K562 (cell line): ENCODE data around the gene ERF. TPM values are rescaled to one million over a fixed set of nuclear protein-coding genes. Genes with fewer than 3 reads are reported as not detected.

Experiments used
- CBFA2T2 ChIP-seq: fragments of 450-650 bp; conservative IDR thresholded peaks from 2 replicates; pipeline ENCODE4 v1.6.1; 2017; ENCODE audit warnings: mild to moderate bottlenecking
- KAT7 ChIP-seq: sonication (generic); formaldehyde crosslinking; IDR thresholded peaks from 2 replicates; pipeline ENCODE4 v1.8.0; 2022; ENCODE audit warnings: missing genetic modification reagents, mild to moderate bottlenecking, borderline replicate concordance
- LARP7 ChIP-seq: fragments of 450-650 bp; IDR thresholded peaks from 2 replicates; pipeline ENCODE4 v1.6.1; 2016
- MBD2 ChIP-seq: sonication (generic); IDR thresholded peaks from 2 replicates; pipeline ENCODE4 v1.6.1; 2016; ENCODE audit warnings: low read depth, borderline replicate concordance
- MYNN ChIP-seq, 2 experiments: sonication (generic); formaldehyde crosslinking in 1 of 2; IDR thresholded peaks; 2 replicates each; pipeline versions ENCODE4 v1.5.0 to v1.6.1; 2016 to 2020; ENCODE audit warnings: antibody characterized with exemption in 1 of 2, missing genetic modification reagents in 1 of 2
- NCOA6 ChIP-seq: fragments of 450-650 bp; IDR thresholded peaks from 2 replicates; pipeline ENCODE4 v1.6.1; 2017; ENCODE audit warnings: mild to moderate bottlenecking
- NFRKB ChIP-seq: fragments of 450-650 bp; IDR thresholded peaks from 2 replicates; pipeline ENCODE4 v1.6.1; 2016; ENCODE audit warnings: low read depth
- POLR2AphosphoS2 ChIP-seq: IDR thresholded peaks from 2 replicates; pipeline ENCODE4 v1.6.1; 2012; ENCODE audit warnings: low read length, improper control_type of control experiment
- PTBP1 ChIP-seq: fragments of 200-400 bp; formaldehyde crosslinking; IDR thresholded peaks from 2 replicates; pipeline ENCODE4 v1.6.1; 2017; ENCODE audit warnings: low read depth, low read length
- PTRF ChIP-seq: fragments of 450-650 bp; IDR thresholded peaks from 2 replicates; pipeline ENCODE4 v1.6.1; 2016; ENCODE audit warnings: mild to moderate bottlenecking, missing genetic modification characterization, missing compliant biosample characterization
- RHOXF2B ChIP-seq: fragments of 250-450 bp; sonication (Bioruptor Pico); conservative IDR thresholded peaks from 2 replicates; pipeline ENCODE4 v1.5.1; 2021
- SP2 ChIP-seq: IDR thresholded peaks from 2 replicates; pipeline ENCODE4 v1.6.1; 2011; ENCODE audit warnings: mild to moderate bottlenecking, low read depth, low read length, moderate library complexity; ENCODE audit not compliant: poor library complexity, severe bottlenecking; ENCODE audit errors: extremely low read depth
- TCFL5 ChIP-seq: fragments of 250-450 bp; sonication (Bioruptor Pico); conservative IDR thresholded peaks from 2 replicates; pipeline ENCODE4 v1.6.1; 2021; ENCODE audit warnings: mild to moderate bottlenecking, moderate library complexity, matching md5 sums
- XRCC3 ChIP-seq: fragments of 450-650 bp; IDR thresholded peaks from 2 replicates; pipeline ENCODE4 v1.6.1; 2017; ENCODE audit warnings: mild to moderate bottlenecking, moderate library complexity
- ZBTB2 ChIP-seq: fragments of 450-650 bp; IDR thresholded peaks from 2 replicates; pipeline ENCODE4 v1.6.1; 2016; ENCODE audit warnings: antibody characterized with exemption
- ZFX ChIP-seq: sonication (generic); formaldehyde crosslinking; IDR thresholded peaks from 2 replicates; pipeline ENCODE4 v1.8.0; 2022; ENCODE audit warnings: mild to moderate bottlenecking, missing genetic modification reagents, moderate library complexity
- ZNF212 ChIP-seq: fragments of 450-650 bp; formaldehyde crosslinking; IDR thresholded peaks from 2 replicates; pipeline ENCODE4 v1.4.0; 2020; ENCODE audit warnings: mild to moderate bottlenecking
- ZNF311 ChIP-seq: fragments of 250-450 bp; sonication (Bioruptor Pico); IDR thresholded peaks from 2 replicates; pipeline ENCODE4 v1.4.0; 2020; ENCODE audit warnings: mild to moderate bottlenecking, moderate library complexity
- ZNF764 ChIP-seq: fragments of 250-450 bp; sonication (Bioruptor Pico); IDR thresholded peaks from 2 replicates; pipeline ENCODE4 v1.4.0; 2020; ENCODE audit warnings: low read depth, mild to moderate bottlenecking, moderate library complexity
- polyA plus RNA-seq, 8 experiments: library from polyadenylated mRNA; depleted of rRNA in 4 of 8; stranded (reverse) in 5 of 8; unstranded in 3 of 8; fragments of >200 nt; fragmentation: Nextera tagmentation in 2 of 8; fragmentation: Illumina TruSeq in 1 of 8; extraction: Ambion mirVana in 2 of 8; extraction: Trizol in 1 of 8; gene quantifications; 2 replicates each; pipeline versions ENCODE4 v1.2.1 to v1.2.3, GENCODE V29; 2011 to 2014; ENCODE audit warnings: inconsistent platforms in 1 of 8, missing spikeins in 1 of 8
- total RNA-seq, 7 experiments: library from RNA; depleted of rRNA in 6 of 7; stranded (reverse); fragments of >200 nt in 6 of 7; fragmentation: Illumina TruSeq in 2 of 7; extraction: Trizol in 2 of 7; gene quantifications; 2 replicates each; pipeline versions ENCODE4 v1.2.1 to v1.2.3, GENCODE V29; 2011 to 2021; ENCODE audit warnings: low replicate concordance in 1 of 7
- TF ChIP-seq, protein P1 (sequence below): IDR thresholded peaks from 2 replicates; pipeline ENCODE4 v1.6.1; 2011; ENCODE audit not compliant: insufficient read length; ENCODE audit errors: extremely low read depth
- TF ChIP-seq, protein P2 (sequence below), 2 experiments: fragments of 450-650 bp; IDR thresholded peaks; 2 replicates each; pipeline ENCODE4 v1.6.1; 2016
- TF ChIP-seq, protein P3 (sequence below): fragments of 450-650 bp; formaldehyde crosslinking; IDR thresholded peaks from 2 replicates; pipeline ENCODE4 v1.4.0; 2022; ENCODE audit warnings: missing genetic modification characterization
- TF ChIP-seq, protein P4 (sequence below), 2 experiments: fragments of 250-450 bp in 1 of 2; fragments of 450-650 bp in 1 of 2; sonication (Bioruptor Pico) in 1 of 2; IDR thresholded peaks; 2 replicates each; pipeline versions ENCODE4 v1.6.1 to v1.8.0; 2016 to 2021; ENCODE audit warnings: mild to moderate bottlenecking in 2 of 2, moderate library complexity in 2 of 2, missing compliant biosample characterization in 1 of 2, missing genetic modification characterization in 1 of 2

The ERF gene
- total and polyA plus RNA-seq, 9 of the 15 experiments (the other 6 are each of a cell fraction or from before 2014, with no cell fraction given), result 0.03 to 75.4 (median 27.0) TPM

GRCh38 chr19:42254850-42255765 lies at the start of gene ERF (continued):
- TF ChIP-seq ZFX (CRISPR knock-in tag) (peak; percentile 63), NFRKB (no peak), PTRF (tag) (no peak), NCOA6 (no peak), ZNF311 (CRISPR knock-in tag) (no peak), RHOXF2B (CRISPR knock-in tag) (no peak), TCFL5 (CRISPR knock-in tag) (no peak), CBFA2T2 (no peak), LARP7 (no peak), ZBTB2 (0 out of 2 replicates have a peak, but pooled peaks have one; percentile 15), ZNF764 (no peak), PTBP1 (no peak), ZNF212 (no peak), XRCC3 (no peak), POLR2AphosphoS2 (no peak), MBD2 (peak; percentile 41; the same call in 1 of the 2 replicates), KAT7 (CRISPR knock-in tag) (no peak), SP2 (peak; percentile 45), MYNN (IDR thresholded peaks at IDR 0.05) (no peak), MYNN (CRISPR knock-in tag; IDR thresholded peaks at IDR 0.05) (no peak)
- TF ChIP-seq, protein P1, sequence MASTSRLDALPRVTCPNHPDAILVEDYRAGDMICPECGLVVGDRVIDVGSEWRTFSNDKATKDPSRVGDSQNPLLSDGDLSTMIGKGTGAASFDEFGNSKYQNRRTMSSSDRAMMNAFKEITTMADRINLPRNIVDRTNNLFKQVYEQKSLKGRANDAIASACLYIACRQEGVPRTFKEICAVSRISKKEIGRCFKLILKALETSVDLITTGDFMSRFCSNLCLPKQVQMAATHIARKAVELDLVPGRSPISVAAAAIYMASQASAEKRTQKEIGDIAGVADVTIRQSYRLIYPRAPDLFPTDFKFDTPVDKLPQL, result no peak
- TF ChIP-seq, protein P2, sequence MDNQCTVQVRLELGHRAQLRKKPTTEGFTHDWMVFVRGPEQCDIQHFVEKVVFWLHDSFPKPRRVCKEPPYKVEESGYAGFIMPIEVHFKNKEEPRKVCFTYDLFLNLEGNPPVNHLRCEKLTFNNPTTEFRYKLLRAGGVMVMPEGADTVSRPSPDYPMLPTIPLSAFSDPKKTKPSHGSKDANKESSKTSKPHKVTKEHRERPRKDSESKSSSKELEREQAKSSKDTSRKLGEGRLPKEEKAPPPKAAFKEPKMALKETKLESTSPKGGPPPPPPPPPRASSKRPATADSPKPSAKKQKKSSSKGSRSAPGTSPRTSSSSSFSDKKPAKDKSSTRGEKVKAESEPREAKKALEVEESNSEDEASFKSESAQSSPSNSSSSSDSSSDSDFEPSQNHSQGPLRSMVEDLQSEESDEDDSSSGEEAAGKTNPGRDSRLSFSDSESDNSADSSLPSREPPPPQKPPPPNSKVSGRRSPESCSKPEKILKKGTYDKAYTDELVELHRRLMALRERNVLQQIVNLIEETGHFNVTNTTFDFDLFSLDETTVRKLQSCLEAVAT (IDR thresholded peaks at IDR 0.05), result no peak
- TF ChIP-seq, protein P3, sequence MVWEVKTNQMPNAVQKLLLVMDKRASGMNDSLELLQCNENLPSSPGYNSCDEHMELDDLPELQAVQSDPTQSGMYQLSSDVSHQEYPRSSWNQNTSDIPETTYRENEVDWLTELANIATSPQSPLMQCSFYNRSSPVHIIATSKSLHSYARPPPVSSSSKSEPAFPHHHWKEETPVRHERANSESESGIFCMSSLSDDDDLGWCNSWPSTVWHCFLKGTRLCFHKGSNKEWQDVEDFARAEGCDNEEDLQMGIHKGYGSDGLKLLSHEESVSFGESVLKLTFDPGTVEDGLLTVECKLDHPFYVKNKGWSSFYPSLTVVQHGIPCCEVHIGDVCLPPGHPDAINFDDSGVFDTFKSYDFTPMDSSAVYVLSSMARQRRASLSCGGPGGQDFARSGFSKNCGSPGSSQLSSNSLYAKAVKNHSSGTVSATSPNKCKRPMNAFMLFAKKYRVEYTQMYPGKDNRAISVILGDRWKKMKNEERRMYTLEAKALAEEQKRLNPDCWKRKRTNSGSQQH (CRISPR knock-in tag), result no peak
- TF ChIP-seq, protein P4, sequence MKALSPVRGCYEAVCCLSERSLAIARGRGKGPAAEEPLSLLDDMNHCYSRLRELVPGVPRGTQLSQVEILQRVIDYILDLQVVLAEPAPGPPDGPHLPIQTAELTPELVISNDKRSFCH (CRISPR knock-in tag; IDR thresholded peaks at IDR 0.05), result no peak
- TF ChIP-seq, protein P4 (tag; IDR thresholded peaks at IDR 0.05), result 0 out of 2 replicates have a peak, but pooled peaks have one; percentile 43
